OCI-M1 (cell line): Measurements from ENCODE around the gene GRAMD4.
"Not testable (repeated sequence)": the region's sequence is repeated elsewhere in the genome, so short reads cannot be mapped to it uniquely, and the experiment has no call there.

Source experiments
- DNase-seq: peaks from one replicate; lab custom pipeline; 2025; lab: John Stamatoyannopoulos, UW

The GRAMD4 gene

GRCh38 chr22:46620588-46621242 lies 529 bp downstream of the GRAMD4 start:
- DNase-seq: no peak

- not testable (repeated sequence) for DNase-seq
Observed at GRCh38 chr22:46621243-46621930, 1.2 kb downstream of the GRAMD4 start.

- no peak for DNase-seq
Observed at GRCh38 chr22:46622081-46622521, 1.9 kb downstream of the GRAMD4 start.

- no peak for DNase-seq
Observed at GRCh38 chr22:46625113-46625842, 5.1 kb downstream of the GRAMD4 start.

GRCh38 chr22:46625843-46626349 lies 5.7 kb downstream of the GRAMD4 start:
- no peak for DNase-seq

GRCh38 chr22:46626356-46626755 lies 6.2 kb downstream of the GRAMD4 start:
- DNase-seq: no peak

GRCh38 chr22:46626911-46627805 lies 7.0 kb downstream of the GRAMD4 start:
- no peak for DNase-seq

- no peak for DNase-seq
Observed at GRCh38 chr22:46627806-46628482, 7.8 kb downstream of the GRAMD4 start.

GRCh38 chr22:46628756-46629155 lies 8.6 kb downstream of the GRAMD4 start:
- DNase-seq: no peak

- no peak for DNase-seq
Observed at GRCh38 chr22:46629291-46629690, 9.1 kb downstream of the GRAMD4 start.

GRCh38 chr22:46631113-46631512 lies 10.9 kb downstream of the GRAMD4 start:
- no peak for DNase-seq

- no peak for DNase-seq
Observed at GRCh38 chr22:46632646-46633249, 12.6 kb downstream of the GRAMD4 start.

GRCh38 chr22:46633334-46633890 lies 13.2 kb downstream of the GRAMD4 start:
- DNase-seq: no peak

GRCh38 chr22:46634011-46634699 lies 14.0 kb downstream of the GRAMD4 start:
- no peak for DNase-seq

- DNase-seq: peak; percentile 4
Observed at GRCh38 chr22:46634973-46635685, 14.9 kb downstream of the GRAMD4 start.

- no peak for DNase-seq
Observed at GRCh38 chr22:46635756-46636155, 15.6 kb downstream of the GRAMD4 start.

GRCh38 chr22:46636221-46637002 lies 16.2 kb downstream of the GRAMD4 start:
- no peak for DNase-seq
